GM18526 (cell line): Measurements from ENCODE around the gene PCNX1.

Experiments
- POLR2A ChIP-seq: IDR thresholded peaks from 3 replicates; pipeline ENCODE4 v1.6.1; 2011; ENCODE audit not compliant: insufficient read length; ENCODE audit errors: extremely low read depth

PCNX1 gene

DNA sequence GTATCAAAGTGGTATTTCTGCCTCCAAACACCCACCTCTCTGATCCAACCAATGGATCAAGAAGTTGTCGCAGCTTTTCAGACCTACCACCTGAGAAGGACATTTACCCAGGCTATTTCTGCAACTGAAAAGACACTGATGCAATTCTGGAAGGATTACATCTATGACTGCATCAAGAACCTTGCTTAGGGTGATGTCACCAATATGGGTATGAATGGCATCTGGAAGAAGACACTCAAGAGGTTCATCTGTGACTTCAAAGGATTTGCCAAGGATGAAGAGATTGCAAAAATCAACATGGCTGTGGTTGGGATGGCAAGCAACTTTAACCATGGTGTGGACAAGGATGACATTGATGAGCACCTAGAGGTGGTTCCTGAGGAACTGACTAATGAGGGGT, 154.2 kb downstream of the PCNX1 start:
- TF ChIP-seq POLR2A, result no peak

DNA sequence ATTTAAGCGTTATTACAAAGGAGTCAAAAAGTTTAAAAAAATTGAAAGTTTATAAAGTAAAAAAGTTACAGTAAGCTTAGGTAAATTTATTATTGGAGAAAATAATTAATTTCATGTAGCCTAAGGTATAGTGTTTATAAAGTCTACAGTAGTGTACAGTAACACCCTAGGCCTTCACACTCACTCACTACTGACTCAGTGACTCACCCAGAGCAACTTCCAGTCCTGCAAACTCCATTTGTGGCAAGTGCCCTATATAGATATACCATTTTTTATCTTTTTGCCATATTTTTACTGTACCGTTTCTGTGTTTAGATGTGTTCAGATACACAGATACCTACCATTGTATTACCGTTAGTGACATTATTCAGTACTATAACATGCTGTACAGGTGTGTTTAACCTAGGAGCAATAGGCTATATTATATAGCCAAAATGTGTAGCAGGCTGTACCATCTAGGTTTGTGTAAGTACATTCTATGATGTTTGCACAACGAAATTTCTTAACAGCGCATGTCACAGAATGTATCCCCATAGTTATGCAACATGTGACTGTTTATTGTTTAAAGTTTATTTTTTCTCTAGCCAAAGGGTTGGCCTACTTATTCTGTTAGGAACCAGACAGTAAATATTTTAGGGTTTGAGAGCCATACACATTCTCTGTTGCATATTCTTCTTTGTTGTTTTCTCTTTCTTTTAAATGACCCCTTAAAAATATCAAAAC, 155.5 kb downstream of the PCNX1 start:
- no peak for TF ChIP-seq POLR2A

DNA sequence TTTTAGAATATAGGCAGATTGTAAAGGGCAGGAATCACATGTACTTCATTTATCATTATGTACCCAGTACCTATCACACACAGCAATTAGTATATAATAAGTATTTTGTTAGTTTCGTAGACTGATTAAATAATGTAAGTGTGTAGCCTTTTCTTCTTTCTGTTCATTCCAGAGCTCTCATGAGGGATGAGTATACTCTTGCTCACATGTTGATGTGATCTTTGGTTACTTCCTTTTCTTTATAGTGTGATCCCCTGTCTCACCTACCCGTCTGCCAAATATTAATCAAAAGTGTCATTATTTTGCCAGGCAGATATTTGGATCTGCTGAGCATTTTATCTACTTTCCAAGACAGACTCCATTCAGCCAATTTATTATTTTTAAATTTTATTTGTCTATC, 156.1 kb downstream of the PCNX1 start:
- no peak for TF ChIP-seq POLR2A

- no peak for TF ChIP-seq POLR2A
These were observed 162.9 kb downstream of the PCNX1 start for GRCh38 chr14:71070169-71070568.

DNA sequence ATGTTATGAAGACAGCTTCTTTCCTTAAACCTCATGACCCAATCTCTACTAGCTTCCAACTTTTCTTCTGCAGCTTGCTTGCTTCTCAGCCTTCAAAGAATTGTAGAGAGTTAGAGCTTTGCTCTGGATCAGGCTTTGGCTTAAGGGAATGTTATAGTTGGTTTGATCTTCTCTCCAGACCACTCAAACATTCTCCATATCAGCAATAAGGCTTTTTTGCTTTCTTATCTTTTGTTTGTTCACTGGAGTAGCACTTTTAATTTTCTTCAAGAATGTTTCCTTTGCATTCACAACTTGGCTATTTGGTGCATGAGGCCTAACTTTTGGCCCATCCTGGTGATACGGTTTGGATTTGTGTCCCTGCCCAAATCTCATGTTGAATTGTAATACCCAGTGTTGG, 163.8 kb downstream of the PCNX1 start:
- TF ChIP-seq POLR2A, result no peak

GRCh38 chr14:71076462-71077092, 169.3 kb downstream of the PCNX1 start:
- TF ChIP-seq POLR2A, result no peak

DNA sequence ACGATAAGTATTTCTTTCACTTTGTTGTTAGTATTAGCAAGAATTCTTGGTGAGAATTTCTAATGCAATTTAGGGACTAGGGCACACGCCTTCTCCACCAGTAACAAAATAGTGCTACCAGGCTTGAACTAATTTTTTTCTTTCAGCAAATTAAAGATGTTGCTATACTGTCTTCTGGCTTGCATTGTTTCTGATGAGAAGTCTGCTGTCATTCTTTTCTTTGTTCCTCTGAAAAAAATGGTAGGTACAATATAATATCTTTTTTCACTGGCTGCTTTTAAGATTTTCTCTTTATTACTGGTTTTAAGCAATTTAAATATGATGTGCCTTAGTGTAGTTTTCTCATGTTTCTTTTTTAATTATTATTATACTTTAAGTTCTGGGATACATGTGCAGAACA, 171.2 kb downstream of the PCNX1 start:
- no peak for TF ChIP-seq POLR2A

GRCh38 chr14:71086567-71086966, 179.3 kb downstream of the PCNX1 start:
- no peak for TF ChIP-seq POLR2A

GRCh38 chr14:71089971-71090370, 182.7 kb downstream of the PCNX1 start:
- TF ChIP-seq POLR2A, result no peak

DNA sequence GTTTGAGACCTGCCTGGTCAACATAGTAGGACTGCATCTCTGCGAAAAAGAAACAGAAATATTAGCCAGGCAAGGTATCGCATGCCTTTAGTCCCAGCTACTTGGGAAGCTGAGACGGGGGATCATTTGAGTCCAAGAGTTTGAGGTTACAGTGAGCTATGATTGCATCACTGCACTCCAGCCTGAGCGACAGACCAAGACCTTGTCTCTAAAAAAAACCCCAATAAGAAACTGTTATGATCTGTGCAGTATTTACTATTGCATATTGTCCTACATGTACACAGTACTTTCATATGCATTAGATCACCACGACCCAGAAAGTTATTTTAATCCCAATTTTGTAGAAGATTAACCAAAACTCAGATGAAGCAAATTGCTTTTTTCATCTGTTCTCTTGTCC, 187.5 kb downstream of the PCNX1 start:
- no peak for TF ChIP-seq POLR2A

DNA sequence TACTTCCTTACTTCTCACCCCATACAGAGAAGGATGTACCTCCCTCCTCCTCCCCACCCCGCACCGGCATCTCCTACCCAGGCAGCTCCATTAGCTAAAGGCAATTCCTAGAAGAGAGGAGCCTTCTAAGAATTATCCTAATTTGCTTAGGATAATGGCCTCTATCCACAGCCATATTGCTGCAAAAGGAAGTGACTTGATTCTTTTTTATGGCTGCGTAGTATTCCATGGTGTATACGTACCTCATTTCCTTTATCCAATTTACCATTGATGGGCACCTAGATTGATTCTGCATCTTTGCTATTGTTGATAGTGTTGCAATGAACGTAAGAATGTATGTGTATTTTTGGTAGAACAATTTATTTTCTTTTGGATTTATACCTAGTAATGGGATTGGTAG, 189.7 kb downstream of the PCNX1 start:
- TF ChIP-seq POLR2A, result no peak

DNA sequence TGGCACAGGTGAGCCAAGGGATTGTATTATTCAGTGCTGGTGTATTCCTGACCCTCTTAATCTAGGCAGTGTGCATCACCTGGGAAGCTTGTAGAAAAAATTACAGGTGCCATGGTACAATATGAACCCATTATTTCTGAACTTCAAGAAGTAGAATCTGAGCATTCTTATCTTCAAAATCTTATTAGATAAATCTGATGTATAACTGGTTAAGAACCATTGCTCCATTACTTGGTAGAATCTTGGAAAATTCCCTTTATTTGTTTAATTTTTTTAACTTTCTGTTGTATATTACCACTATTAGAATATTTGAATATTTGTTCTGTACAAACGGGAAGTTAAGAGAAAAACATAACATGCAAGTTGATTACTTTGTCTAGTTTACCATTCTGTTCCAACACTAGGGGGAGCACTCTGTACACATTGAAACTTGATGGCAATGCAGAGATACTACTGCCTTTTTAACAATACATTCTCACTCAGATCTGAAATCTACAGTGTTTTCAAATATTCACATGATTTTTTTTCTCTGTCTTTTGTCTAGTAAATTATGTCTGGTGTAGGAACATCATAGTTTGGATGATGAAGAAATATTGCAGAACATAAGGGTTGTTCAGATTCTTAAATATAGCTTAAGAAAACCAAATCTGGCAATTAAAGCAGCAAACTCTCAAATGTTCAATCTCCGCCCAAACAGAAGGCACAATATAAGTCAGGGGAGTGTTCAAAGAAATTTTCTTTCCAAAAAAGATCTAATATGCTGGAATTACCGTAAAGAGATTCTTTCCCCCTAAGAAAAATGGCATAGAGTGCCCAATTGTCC, 196.6 kb downstream of the PCNX1 start:
- TF ChIP-seq POLR2A, result no peak

- TF ChIP-seq POLR2A, result no peak
These were observed 197.9 kb downstream of the PCNX1 start for GRCh38 chr14:71105177-71105576.

DNA sequence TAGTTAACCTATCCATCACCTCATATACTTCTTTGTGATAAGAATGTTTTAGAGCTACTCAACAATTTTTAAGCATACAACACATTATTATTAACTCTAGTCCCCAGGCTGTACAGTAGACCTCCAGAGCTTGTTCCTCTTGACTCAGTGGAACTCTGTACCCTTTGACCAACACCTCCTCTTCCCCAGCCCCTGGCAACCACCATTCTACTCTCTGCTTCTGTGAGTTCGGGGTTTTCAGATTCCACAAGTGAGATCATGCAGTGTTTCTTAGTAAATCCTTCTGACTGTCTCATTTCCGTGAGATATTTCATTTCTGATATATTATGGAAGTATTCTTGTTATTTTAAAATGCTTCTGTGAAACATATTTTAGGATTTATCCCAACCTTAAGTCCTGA, 200.7 kb downstream of the PCNX1 start:
- TF ChIP-seq POLR2A, result no peak

- TF ChIP-seq POLR2A, result no peak
These were observed 201.3 kb downstream of the PCNX1 start for GRCh38 chr14:71108398-71109119.
